HepG2 (cell line): ENCODE data around the gene RASL10A. TPM values are rescaled to one million over a fixed set of nuclear protein-coding genes. Genes with fewer than 3 reads are reported as not detected.
A peak's percentile ranks its signal among the peaks of the same experiment; 100 is the strongest.

Experiments
- ATAC-seq: fragments of 200-7000 bp; cut with Tn5 transposase; 3 replicates; pipeline ENCODE4 v1.9.1; 2020; ENCODE audit warnings: mild to moderate bottlenecking, moderate library complexity
- BruUV-seq: library from RNA; stranded (reverse); fragments of 400-500 nt; replicated peaks from 2 replicates; lab custom pipeline; 2021; lab: Mats Ljungman, UMichigan
- CTCF ChIA-PET: fragments of 300-600 bp; formaldehyde crosslinking; extraction: SDS; loops from one replicate; lab custom pipeline; 2021; ENCODE audit warnings: low total read pairs, inconsistent platforms, low intra/inter-chr PET ratio; lab: Yijun Ruan, JAX
- POLR2A ChIA-PET: fragments of 350-600 bp; sonication (Branson Sonifier 250); formaldehyde crosslinking; loops from one replicate; lab custom pipeline; 2020; ENCODE audit warnings: antibody characterized with exemption, inconsistent platforms; lab: Yijun Ruan, JAX
- DNase-seq: peaks from one replicate; pipeline ENCODE4 v3.0.0-alpha.2; 2015; ENCODE audit warnings: low spot score
- FAIRE-seq: peaks from 3 replicates; lab custom pipeline; 2011; peaks lifted over from hg19 to GRCh38; lab: Jason Lieb, UNC
- H2AFZ ChIP-seq: one replicate; pipeline ENCODE4 v1.6.1; 2011; ENCODE audit warnings: low read length, inconsistent platforms
- H3K27ac ChIP-seq: fragments of 300-600 bp; 3 replicates; pipeline ENCODE4 v1.8.0; 2011; ENCODE audit warnings: mixed run types, mild to moderate bottlenecking, mixed read lengths, low read length, inconsistent platforms; ENCODE audit not compliant: insufficient read depth; ENCODE audit errors: extremely low read length
- H3K27me3 ChIP-seq, 2 experiments: fragments of 200-600 bp in 1 of 2; 2 replicates in 1 of 2; 3 replicates in 1 of 2; pipeline versions ENCODE4 v1.6.0 to v1.8.0; 2011; ENCODE audit warnings: low read length in 2 of 2, mild to moderate bottlenecking in 2 of 2, moderate library complexity in 2 of 2, inconsistent platforms in 1 of 2; ENCODE audit not compliant: insufficient read depth in 2 of 2, control insufficient read depth in 1 of 2
- H3K36me3 ChIP-seq, 2 experiments: fragments of 200-600 bp in 1 of 2; replicated peaks in 1 of 2; 2 replicates in 1 of 2; 3 replicates in 1 of 2; pipeline versions ENCODE4 v1.5.1 to v1.8.0; 2011; ENCODE audit warnings: low read length in 2 of 2, inconsistent platforms in 1 of 2; ENCODE audit not compliant: insufficient read depth in 2 of 2, control insufficient read depth in 1 of 2
- H3K4me1 ChIP-seq: 2 replicates; pipeline ENCODE4 v1.5.1; 2012; ENCODE audit warnings: low read length, inconsistent platforms; ENCODE audit not compliant: insufficient read depth
- H3K4me2 ChIP-seq: 2 replicates; pipeline ENCODE4 v1.6.0; 2011; ENCODE audit warnings: low read depth, low read length, inconsistent platforms
- H3K4me3 ChIP-seq, 3 experiments: fragments of 200-600 bp in 1 of 3; sonication (generic), shearing (Covaris generic) in 1 of 3; replicated peaks in 1 of 3; 2 replicates each; pipeline ENCODE4 v1.5.1; 2011 to 2016; ENCODE audit warnings: low read length in 3 of 3, inconsistent platforms in 2 of 3, low read depth in 2 of 3, mild to moderate bottlenecking in 2 of 3, control low read depth in 1 of 3, mixed read lengths in 1 of 3; ENCODE audit not compliant: insufficient read depth in 1 of 3
- H3K79me2 ChIP-seq: one replicate; pipeline ENCODE4 v1.6.1; 2011; ENCODE audit warnings: low read length, inconsistent platforms; ENCODE audit not compliant: insufficient read depth
- H3K9ac ChIP-seq: 2 replicates; pipeline ENCODE4 v1.6.0; 2011; ENCODE audit warnings: mild to moderate bottlenecking, low read depth, low read length, inconsistent platforms; ENCODE audit not compliant: insufficient read depth
- H3K9me3 ChIP-seq: 2 replicates; pipeline ENCODE4 v1.5.1; 2012; ENCODE audit warnings: mild to moderate bottlenecking, low read length
- H4K20me1 ChIP-seq: 2 replicates; pipeline ENCODE4 v1.6.0; 2011; ENCODE audit warnings: inconsistent platforms, mild to moderate bottlenecking, low read length, moderate library complexity; ENCODE audit not compliant: insufficient read depth
- ATF1 ChIP-seq: IDR thresholded peaks from 2 replicates; pipeline ENCODE4 v1.6.1; 2016; ENCODE audit warnings: mild to moderate bottlenecking, control low read depth
- ATF2 ChIP-seq: sonication (generic); formaldehyde crosslinking; IDR thresholded peaks from 2 replicates; pipeline ENCODE4 v1.4.0; 2020; ENCODE audit warnings: missing genetic modification reagents
- CENPX ChIP-seq: sonication (generic); formaldehyde crosslinking; IDR thresholded peaks from 2 replicates; pipeline ENCODE4 v1.9.0; 2021; ENCODE audit warnings: mild to moderate bottlenecking, missing genetic modification reagents, moderate library complexity
- ELF3 ChIP-seq: IDR thresholded peaks from 2 replicates; pipeline ENCODE4 v1.6.1; 2016; ENCODE audit warnings: missing genetic modification reagents, missing compliant biosample characterization
- PRDM4 ChIP-seq: sonication (generic); formaldehyde crosslinking; IDR thresholded peaks from 2 replicates; pipeline ENCODE4 v1.9.0; 2021; ENCODE audit warnings: missing genetic modification reagents, borderline replicate concordance
- SNAPC2 ChIP-seq: sonication (generic); formaldehyde crosslinking; IDR thresholded peaks from 2 replicates; pipeline ENCODE4 v1.8.1; 2022; ENCODE audit warnings: mild to moderate bottlenecking, missing genetic modification reagents
- ZBTB25 ChIP-seq: IDR thresholded peaks from 2 replicates; pipeline ENCODE4 v1.6.1; 2018; ENCODE audit warnings: missing genetic modification reagents
- ZBTB38 ChIP-seq: sonication (generic); formaldehyde crosslinking; IDR thresholded peaks from 2 replicates; pipeline ENCODE4 v1.5.1; 2020; ENCODE audit warnings: mild to moderate bottlenecking, missing genetic modification reagents
- ZBTB43 ChIP-seq: sonication (generic); formaldehyde crosslinking; conservative IDR thresholded peaks from 2 replicates; pipeline ENCODE4 v1.4.0; 2020; ENCODE audit warnings: missing genetic modification reagents
- ZNF256 ChIP-seq: sonication (generic); formaldehyde crosslinking; conservative IDR thresholded peaks from 2 replicates; pipeline ENCODE4 v1.4.0; 2020; ENCODE audit warnings: missing genetic modification reagents
- ZNF354B ChIP-seq: sonication (generic); formaldehyde crosslinking; IDR thresholded peaks from 2 replicates; pipeline ENCODE4 v1.8.0; 2022; ENCODE audit warnings: mild to moderate bottlenecking, missing genetic modification reagents
- ZNF646 ChIP-seq: sonication (generic); formaldehyde crosslinking; IDR thresholded peaks from 2 replicates; pipeline ENCODE4 v1.9.0; 2021; ENCODE audit warnings: mild to moderate bottlenecking, missing genetic modification reagents
- WGBS: methylation state at CpG from one replicate; pipeline ENCODE4 v1.1.6; 2017; ENCODE audit warnings: low lambda C conversion rate; 5-methylcytosine and 5-hydroxymethylcytosine counted together
- in situ Hi-C: cut with HindIII; loops from 2 replicates; pipeline ENCODE4 v1.10.0; 2017; ENCODE audit warnings: low pct_unique_long_range_greater_than_20kb; ENCODE audit not compliant: extremely low pct_ligation_motif_present
- intact Hi-C: fragments of 100-400 bp; cut with micrococcal nuclease; formaldehyde crosslinking; loops from one replicate; pipeline ENCODE4 v1.10.0; 2022; ENCODE audit not compliant: unreplicated experiment
- polyA plus RNA-seq, 8 experiments: library from polyadenylated mRNA; depleted of rRNA in 3 of 8; stranded (reverse) in 7 of 8; unstranded in 1 of 8; fragments of >200 nt; fragmentation: Illumina TruSeq in 4 of 8; extraction: Trizol in 4 of 8; gene quantifications; 2 replicates each; pipeline versions ENCODE4 v1.2.1 to v1.2.3, GENCODE V29; 2011 to 2016; ENCODE audit warnings: low read depth in 4 of 8, missing spikeins in 1 of 8, mixed read lengths in 1 of 8; ENCODE audit not compliant: insufficient read depth in 1 of 8
- total RNA-seq, 5 experiments: library from RNA; depleted of rRNA; stranded (reverse); fragments of >200 nt; fragmentation: Illumina TruSeq; extraction: Trizol; gene quantifications; 2 replicates each; pipeline ENCODE4 v1.2.3, GENCODE V29; 2016; ENCODE audit warnings: low read depth in 1 of 5

Gene RASL10A
- total and polyA plus RNA-seq, 2 of the 13 experiments (the other 11 are each of a cell fraction or from before 2014, with no cell fraction given), result 0.05 to 0.22 TPM

- no peak overlapping the region; the same call in 1 of the 2 replicates for H3K4me2 ChIP-seq
- in situ Hi-C loops (loop anchor here (5.0 kb wide), 1 partner anchor 48 kb away; no protein-coding TSS in a partner anchor), intact Hi-C loops (no loop called here)
- H2AFZ ChIP-seq, result no peak overlapping the region
- H3K4me3 ChIP-seq, result peak overlapping the region in 1 of 3 experiments; percentile 18; a peak in 1 of 6 replicates
- FAIRE-seq (no peak), DNase-seq (no peak), ATAC-seq (no peak)
- ChIA-PET CTCF (no interaction called here), POLR2A (no interaction called here)
- no peaks in the 10 kb centered on the region for H3K79me2 ChIP-seq
- H3K36me3 ChIP-seq, result no peaks in the 10 kb centered on the region
- H3K4me1 ChIP-seq, result peaks cover 62% of the 10 kb centered on the region
- 68% methylated on average over 11 of the region's 13 CpGs for WGBS
- H3K9ac ChIP-seq, result no peak overlapping the region
- peaks cover 2 to 9% of the 10 kb centered on the region in 2 experiments; a peak in 3 of 5 replicates for H3K27me3 ChIP-seq
- H3K9me3 ChIP-seq, result no peaks in the 10 kb centered on the region
- H3K27ac ChIP-seq, result no peak overlapping the region
- H4K20me1 ChIP-seq, result no peaks in the 10 kb centered on the region
- BruUV-seq, result no TSS peak
- TF ChIP-seq ATF1 (CRISPR knock-in tag) (no peak), ZBTB38 (CRISPR knock-in tag) (no peak), CENPX (CRISPR knock-in tag) (no peak), ZBTB43 (CRISPR knock-in tag) (no peak), SNAPC2 (CRISPR knock-in tag) (no peak), ELF3 (CRISPR knock-in tag) (no peak), ZNF256 (no peak), ZBTB25 (CRISPR knock-in tag) (no peak), ATF2 (CRISPR knock-in tag) (no peak), ZNF354B (CRISPR knock-in tag) (no peak), PRDM4 (CRISPR knock-in tag) (no peak), ZNF646 (CRISPR knock-in tag) (no peak)
These were observed 6.7 kb downstream of the RASL10A start for GRCh38 chr22:29308791-29309262.
